Stimulated activated CD8-positive, alpha-beta memory T cell treated with anti-CD3 and anti-CD28 coated beads, Interleukin-4, amount 100 ng/mL, for 24 hours (primary cell): Measurements from ENCODE around the gene ETNPPL.
"Not testable (repeated sequence)": the region's sequence is repeated elsewhere in the genome, so short reads cannot be mapped to it uniquely, and the experiment has no call there.

Experiments
- DNase-seq: peaks from one replicate; pipeline ENCODE4 v3.0.0-alpha.2; 2020; ENCODE audit warnings: low read depth

The ETNPPL gene

GRCh38 chr4:108758498-108758897 lies 4.4 kb downstream of the ETNPPL start:
- no peak for DNase-seq

DNA sequence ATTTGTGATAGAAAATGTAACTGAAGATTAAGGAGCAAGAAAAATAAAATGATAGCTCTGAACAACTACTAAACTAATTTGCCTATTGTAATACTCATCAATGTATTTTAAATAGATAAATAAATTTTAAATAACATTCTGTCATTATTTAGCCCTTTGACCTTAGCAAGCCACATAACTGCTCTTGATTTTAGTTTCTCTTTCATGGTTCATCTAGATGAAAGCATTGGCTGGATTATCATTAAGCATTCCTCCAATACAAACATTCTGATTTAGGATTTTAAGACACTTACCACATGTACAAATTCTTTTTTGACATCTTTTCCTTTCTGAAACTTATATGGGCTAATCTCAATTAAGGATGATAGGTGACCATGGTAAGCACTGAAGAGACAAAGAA lies 8.5 kb downstream of the ETNPPL start:
- no peak for DNase-seq

DNA sequence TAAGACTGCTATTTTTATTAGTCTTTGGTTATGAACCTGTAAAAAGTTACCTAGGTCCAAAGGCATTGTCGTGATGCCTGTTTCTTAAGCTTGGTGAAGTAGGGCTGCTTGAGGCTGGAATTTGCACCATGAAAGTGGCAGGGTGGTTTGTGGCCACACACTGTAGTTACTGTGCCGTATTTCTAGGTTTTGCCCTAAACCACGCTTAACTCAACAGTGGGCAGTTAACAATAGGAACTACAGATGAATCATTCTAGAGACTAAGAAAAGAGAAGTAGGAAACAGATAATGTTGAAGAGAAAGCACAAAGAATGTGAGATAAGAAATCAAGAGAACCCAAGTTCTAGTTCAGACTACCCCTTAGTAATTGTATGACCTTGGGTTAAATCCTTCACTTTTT lies 11.5 kb downstream of the ETNPPL start:
- no peak for DNase-seq

GRCh38 chr4:108749119-108749518 lies 13.7 kb downstream of the ETNPPL start:
- DNase-seq, result no peak

DNA sequence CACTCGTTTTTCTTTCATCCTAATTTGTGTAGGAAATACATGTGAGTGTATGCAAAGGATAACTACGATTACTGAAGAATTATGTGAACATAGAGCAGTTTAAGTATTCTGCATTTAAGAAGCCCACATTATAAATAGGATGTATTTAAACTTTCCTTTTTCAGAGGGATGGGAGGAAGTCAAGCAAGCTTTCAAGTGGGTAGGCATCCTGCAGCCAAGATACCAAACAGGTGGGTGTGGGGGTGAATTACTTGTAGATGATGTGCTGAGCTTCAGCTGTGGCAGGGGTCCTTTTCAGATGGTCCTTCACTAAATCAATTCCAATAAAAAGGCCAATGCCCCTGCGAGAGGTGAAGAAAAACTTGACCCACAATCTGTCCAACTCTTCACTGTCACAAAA lies 16.3 kb downstream of the ETNPPL start:
- DNase-seq, result no peak

GRCh38 chr4:108744307-108744706 lies 18.5 kb downstream of the ETNPPL start:
- DNase-seq, result no peak

DNA sequence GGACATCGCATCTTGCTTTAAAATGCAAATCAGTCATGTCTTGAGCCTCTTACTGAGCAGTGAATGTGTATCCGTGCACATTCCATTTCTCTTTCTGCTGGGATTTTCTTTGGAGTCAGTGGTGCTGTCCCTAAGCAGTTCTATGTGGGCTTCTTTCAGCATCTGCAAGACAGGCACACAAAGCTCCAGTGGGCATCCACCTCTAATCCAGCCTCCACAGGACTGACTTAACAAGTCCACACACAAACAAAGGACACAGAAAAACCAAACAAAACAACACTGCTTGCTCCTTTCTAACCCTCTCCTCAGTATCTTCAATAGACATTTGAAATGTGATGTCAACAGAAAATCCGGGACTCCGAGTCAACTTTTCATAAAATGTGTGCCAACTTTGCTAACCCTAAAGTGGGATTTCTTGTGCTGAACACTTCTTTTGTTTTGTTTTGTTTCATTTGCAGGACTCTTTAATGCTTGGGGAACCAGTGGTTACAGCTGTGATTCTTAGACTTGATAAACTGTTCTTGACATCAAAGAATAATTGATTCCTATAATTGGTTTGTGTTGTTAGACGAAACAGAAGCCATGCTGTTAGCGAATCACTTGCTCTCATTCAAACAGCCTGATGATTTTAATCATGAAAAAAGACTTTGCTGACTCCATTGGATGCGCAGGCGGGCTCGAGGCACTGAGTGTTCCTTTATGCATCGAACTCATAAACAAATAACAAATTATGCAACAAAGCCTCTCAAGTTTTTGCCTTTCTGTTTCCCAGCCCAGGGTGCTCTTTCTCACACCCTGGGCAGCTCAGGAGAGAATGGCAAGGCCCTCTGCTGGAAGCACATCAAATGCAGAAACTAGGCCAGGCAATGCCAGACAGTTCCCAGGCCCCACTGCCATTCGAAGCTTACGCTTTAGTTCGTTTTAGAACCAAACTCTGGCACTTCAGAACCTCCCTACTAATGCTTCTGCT lies 20.1 kb downstream of the ETNPPL start:
- DNase-seq, result no peak

DNA sequence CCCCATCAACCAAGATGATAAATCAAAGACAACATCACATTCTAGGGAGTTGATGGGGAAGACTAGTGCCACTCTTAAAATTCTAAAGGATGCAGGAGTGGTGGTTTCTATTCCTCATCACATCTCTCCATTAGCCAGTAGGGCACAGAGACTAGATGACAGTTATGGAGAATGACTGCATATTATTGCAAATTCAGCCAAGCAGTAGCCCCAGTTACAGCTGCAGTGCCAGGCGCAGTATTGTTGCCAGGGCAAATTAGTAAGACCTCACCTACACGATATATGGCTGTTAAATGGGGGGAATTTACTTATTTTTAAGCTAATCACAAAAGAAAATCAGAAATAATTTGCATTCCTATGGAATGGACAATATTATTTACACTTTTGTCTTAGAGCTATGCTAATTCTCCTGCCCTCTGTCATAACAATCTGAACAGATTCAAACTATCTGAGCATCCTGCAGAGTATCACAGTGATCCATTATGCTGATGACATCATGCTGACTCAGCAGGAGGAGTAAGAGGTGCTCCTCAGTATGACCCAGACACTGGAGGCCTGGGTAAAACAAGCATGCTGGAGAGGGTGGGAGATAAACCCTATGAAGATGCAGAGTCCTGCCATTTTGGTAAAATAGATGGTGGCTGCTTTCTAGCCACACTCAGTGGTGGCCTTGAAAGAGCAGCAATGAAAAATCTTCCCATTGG lies 24.7 kb downstream of the ETNPPL start:
- no peak for DNase-seq

DNA sequence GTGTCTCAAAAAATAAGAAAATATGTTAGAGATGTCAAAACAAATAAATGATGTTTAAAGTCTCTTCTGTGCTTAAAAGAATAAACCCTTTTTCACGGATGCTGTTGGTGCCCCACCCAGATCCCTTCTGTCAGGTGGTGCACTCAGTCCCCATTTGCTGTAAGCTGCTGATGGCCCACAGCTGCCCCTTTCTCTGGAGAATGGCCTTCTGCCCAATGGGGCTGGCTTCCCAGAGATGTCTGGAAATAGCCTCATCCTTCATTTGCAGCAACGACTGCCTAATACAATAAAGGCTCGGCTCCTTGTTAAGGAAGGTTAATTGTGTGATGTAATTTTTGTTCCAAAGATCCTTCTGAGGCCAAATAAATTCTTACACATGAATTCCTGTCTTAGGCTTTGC lies 31.8 kb downstream of the ETNPPL start:
- DNase-seq, result no peak

DNA sequence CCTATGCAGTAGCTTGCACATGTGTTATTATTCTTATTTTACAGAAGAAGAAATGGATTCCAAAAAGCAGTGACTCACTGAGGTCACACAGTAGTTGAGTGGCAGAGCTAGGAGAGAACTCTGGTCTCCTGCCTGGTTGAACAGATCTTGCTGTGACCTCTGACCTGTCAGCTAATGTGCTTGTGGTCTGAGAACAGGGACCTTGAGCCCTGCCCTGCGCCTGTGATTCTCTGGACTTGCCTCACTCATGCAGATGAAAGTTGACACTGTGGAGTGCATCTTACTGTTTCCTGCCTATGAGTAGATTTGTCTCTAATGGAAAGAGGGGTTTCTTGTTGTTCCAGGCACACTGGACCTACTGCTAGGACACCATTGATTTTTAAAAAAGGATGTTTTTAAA lies 32.3 kb downstream of the ETNPPL start:
- DNase-seq, result no peak

DNA sequence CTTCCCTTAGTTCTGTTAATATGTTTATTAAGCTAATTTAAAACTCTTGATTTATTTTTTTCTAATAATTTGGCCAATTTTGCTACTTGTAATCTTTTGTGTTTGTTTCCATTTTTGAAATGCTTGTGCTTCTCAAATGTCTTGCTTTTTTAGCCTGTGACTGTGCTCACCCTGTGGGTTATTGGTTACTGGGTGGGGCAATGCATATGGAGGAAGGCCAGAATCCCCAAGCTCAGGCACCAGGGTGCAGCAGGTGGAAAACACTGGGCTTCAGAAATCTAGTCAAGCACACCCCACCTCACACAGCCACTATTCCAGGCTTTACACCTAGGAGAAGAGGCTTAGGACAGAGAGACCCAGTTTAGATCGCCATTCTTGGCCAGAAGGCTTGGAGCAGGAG lies 33.1 kb downstream of the ETNPPL start:
- no peak for DNase-seq

DNA sequence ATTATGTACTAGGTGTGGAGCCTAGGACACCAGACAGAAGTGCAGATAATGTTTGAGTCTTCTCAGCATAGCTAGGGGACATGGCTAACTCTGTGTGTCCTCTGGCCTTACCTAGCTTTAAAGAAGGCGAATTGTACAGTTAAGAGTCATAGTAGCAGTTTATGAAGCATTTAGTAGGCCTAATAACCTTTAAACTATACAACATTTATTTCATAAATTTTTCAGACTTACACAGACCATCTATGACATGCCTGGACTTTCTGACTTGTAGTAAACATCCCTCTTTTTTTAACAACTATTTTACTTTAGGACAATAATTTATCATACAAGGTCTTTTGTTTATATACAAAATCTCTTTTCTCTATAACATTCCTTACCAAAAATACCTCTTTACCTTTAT lies 37.4 kb downstream of the ETNPPL start:
- DNase-seq, result no peak

DNA sequence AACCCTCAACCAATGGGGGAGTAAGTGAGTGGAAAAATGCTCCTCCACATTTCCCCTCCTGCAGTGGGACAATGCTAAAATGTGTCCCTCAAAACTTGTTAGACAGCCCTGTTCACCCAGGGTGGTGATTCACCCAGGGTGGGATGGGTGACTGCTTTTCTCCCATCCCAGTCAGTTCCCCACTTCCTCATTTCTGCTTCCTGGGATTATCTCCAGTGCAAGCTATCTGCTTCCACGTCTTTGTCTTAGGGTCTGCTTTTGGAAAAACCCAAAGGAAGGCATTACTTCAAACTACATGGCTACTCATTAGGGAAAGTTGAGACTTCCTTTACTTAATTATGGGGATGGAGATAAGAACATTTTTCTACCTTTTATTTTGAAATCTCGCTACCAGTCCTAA lies 45.5 kb downstream of the ETNPPL start:
- DNase-seq, result no peak

DNA sequence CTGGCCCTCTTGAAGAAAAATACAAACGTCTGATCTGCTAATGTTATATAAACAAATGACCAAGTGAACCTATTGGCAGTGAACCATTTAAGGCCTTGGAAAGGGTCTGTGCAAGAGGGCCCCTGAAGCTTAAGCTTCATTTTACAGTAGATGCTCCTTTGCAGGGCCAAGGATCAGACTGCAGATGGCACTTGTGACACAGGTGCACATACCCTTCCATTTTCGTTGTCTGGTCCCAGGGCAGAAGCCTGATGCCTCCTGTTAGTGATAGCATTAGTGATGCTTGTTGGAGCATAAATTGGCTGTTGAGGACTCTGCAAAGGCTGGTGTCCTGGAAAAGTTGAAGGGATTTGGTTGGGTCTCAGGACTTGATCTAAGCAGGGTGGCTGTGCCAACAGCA lies 46.5 kb downstream of the ETNPPL start:
- no peak for DNase-seq

DNA sequence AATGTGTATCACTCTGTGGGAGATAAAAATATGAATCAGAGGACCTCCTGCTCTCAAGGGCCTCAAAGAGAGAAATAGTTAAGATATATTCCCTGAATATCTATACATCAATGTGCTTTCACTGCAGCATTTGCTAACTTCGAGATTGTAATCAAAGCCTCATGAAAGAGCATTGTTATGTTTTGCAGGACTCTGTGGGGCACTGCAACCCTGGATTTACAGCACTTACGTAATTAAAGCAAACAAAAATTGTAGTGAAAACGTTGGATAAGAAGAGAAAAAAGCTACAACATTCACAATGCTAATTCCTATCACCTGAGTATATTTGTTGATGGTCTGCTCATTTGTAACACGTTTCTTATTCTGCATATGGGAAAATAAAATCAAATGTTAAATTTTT lies 48.0 kb downstream of the ETNPPL start:
- no peak for DNase-seq

- not testable (repeated sequence) for DNase-seq
These were observed 52.3 kb downstream of the ETNPPL start for GRCh38 chr4:108710578-108710977.

DNA sequence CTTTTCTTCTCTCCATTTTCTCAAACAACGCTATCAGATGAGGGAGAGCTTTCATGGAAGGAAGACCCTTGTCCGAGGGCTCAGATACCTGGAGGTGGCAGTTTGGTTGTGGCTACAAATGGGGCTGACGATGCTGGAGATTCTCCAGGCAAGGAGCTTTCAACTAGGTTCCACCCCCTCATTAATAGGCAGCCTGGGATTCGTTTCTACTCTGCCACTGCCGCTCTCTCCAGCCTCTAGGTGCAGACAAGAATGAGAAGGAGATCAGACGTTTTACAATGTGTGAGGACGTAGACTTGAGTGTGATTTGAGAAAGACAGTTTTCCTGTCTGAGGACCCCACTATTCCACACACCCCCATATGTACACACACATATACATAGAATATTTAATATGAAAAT lies 53.1 kb downstream of the ETNPPL start:
- no peak for DNase-seq

- DNase-seq, result no peak
These were observed 53.6 kb downstream of the ETNPPL start for GRCh38 chr4:108709234-108709633.

DNA sequence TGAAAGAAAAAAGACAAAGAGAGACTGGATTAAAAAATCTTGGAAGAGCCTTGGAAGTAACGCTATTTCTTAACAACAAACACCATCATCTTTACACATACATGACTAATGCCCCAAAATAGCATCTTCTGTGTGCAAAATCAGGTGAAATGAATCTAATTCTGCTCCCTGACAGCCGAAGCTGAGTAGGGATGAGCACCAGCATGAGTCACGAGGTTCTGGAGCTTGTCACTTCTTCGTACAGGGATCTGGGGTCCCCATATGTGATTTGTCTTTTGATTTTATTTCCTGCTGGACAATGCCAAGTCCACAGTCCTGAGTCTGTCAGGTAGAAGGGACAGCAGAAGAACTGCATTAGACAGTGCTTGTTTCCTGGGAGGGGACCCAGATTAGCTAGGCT lies 56.6 kb downstream of the ETNPPL start:
- DNase-seq, result no peak

DNA sequence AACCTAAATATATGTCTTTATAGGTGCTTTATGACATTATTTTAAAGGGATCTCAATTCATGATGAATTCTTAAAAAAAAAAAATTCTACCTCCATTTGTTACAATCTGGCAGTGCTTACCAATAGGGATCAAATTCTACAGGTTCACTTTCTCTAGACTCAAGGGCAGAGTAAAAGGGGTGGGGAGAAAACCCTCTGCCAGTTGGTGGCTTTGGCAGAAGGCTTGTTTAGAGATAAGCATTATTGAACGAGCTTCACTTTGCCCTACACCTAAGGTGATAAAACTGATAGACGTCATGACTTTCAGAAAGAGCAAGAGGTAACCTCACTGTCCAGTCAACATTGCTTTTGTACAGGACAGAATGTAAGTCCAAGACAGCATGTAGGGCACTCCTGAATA lies 58.9 kb downstream of the ETNPPL start:
- DNase-seq, result no peak

GRCh38 chr4:108703370-108703769 lies 59.5 kb downstream of the ETNPPL start:
- no peak for DNase-seq

DNA sequence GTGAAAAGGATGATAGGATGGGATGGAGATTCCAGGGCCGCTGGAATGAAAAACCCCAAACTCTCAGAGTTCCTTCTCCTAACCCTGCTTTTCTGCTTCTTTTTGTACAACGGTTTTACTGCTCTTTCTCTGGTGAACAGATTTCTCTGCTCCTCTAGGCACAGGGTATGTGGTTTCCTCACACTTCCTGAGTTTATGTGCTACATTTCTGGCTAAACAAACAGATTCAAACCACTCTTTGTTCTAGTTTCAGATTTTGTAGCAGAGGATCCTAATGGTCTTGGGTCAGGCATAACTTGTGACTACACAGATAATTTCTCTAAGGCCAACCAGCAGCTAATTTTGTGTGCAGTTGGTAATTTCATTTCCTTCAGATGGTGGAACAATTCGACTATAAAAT lies 59.9 kb downstream of the ETNPPL start:
- DNase-seq, result no peak

DNA sequence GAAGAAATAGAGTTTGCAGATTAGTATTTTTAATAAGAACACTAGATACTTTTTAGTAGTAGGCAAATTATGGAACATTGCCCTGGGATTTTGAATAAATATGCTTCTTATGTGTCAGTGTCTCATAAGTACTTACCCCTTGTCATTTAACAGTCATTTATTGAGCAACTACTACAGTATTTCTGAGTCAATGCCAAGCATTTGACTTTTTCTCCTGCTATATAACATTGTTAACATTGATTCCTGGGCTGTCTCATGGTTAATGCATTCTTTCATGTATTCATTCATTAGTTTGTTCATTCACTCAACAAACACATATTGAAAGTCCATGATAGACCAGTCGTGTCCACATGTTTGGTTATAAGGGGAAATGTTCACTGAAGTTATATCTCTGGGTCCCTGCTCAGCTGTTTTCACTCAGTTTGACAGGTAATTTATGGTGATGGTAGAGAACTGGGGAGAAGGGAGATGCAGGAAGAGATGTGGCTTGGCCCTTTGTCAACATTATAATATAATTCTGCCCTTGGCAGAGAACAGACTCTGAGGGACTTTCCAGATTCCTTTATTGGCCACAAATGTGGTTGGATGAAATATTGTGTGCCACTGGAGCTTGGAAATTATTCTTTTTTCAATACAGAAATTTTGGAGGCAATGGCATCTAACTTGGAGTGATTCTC lies 62.6 kb downstream of the ETNPPL start:
- DNase-seq, result no peak
